IPS-18c (cell line): ENCODE data around the gene NCOR2.

Experiments used
- H3K4me3 ChIP-seq: 2 replicates; pipeline ENCODE4 v1.7.0; 2013; ENCODE audit warnings: low read depth, mild to moderate bottlenecking, low read length, moderate library complexity; ENCODE audit not compliant: insufficient read depth
- H3K9me3 ChIP-seq: one replicate; pipeline ENCODE4 v1.6.1; 2013; ENCODE audit warnings: mild to moderate bottlenecking, low read length, moderate library complexity; ENCODE audit not compliant: control insufficient read depth, insufficient read depth

NCOR2 gene

GRCh38 chr12:124527861-124528561 lies 39.4 kb downstream of the NCOR2 start:
- Histone ChIP-seq H3K4me3 (no peak overlapping the region), H3K9me3 (no peaks in the 10 kb centered on the region)

DNA sequence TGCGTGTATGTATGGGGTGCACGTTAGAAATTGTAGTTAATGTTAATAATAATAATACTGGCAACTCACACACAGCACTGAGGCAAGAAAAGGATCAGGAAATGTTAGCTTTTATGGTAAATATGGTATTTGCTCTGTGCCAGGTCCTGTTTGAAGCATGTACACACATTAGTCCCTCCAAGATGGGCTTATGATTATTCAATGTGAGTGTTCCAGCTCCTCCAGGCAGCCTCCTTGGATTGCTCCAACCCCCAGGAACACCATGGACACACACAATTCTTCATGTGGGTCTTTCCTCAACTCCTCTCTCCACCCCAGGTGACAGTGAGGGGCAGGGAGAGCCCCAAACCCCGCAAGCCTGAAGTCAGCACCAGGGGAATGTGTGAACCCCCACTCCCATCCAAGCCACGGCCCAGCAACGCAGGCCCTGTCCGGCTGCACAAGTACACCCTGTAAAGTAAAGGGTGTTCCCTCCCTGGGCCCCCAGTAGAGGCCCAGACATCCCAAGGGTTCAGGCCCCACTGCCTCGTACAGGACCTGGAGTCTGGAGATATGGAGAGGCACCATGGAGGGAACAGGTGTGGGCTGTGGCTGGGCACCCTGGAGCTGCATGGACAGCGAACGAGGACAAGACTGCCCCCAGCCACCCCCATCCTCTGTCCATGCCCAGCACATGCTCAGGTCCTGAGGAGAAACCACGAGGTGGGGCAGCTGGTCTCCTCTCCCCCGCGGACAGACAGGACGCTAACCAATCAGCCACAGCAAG lies 41.3 kb downstream of the NCOR2 start:
- no peak overlapping the region for H3K4me3 ChIP-seq
- H3K9me3 ChIP-seq = no peaks in the 10 kb centered on the region

DNA sequence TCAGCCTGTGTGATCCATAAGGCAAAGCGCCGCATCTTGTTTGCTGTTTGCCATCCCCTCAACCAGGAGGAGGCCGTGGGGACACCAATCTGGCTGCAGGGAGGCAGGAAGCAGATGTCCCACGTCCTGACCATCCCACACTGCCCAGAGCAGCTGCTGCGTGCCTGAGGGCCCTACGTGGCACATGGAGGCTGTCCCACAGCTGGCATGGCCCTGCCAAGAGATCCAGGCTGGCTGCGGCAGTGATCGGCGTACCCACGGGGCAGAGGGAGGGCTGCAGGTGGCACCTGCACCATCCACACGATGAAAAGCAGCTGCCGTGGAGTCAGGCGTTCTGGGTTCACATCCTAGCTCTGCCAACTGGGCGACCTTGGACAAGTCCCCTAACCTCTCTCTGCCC lies 42.0 kb downstream of the NCOR2 start:
- Histone ChIP-seq H3K9me3 (no peaks in the 10 kb centered on the region), H3K4me3 (no peak overlapping the region)

- Histone ChIP-seq H3K4me3 (no peak overlapping the region), H3K9me3 (no peaks in the 10 kb centered on the region)
Observed at GRCh38 chr12:124524231-124524925, 43.0 kb downstream of the NCOR2 start.

- Histone ChIP-seq H3K4me3 (no peak overlapping the region), H3K9me3 (no peaks in the 10 kb centered on the region)
Observed at GRCh38 chr12:124523071-124523470, 44.3 kb downstream of the NCOR2 start.

GRCh38 chr12:124520907-124521306 lies 46.5 kb downstream of the NCOR2 start:
- Histone ChIP-seq H3K9me3 (no peaks in the 10 kb centered on the region), H3K4me3 (no peak overlapping the region)

DNA sequence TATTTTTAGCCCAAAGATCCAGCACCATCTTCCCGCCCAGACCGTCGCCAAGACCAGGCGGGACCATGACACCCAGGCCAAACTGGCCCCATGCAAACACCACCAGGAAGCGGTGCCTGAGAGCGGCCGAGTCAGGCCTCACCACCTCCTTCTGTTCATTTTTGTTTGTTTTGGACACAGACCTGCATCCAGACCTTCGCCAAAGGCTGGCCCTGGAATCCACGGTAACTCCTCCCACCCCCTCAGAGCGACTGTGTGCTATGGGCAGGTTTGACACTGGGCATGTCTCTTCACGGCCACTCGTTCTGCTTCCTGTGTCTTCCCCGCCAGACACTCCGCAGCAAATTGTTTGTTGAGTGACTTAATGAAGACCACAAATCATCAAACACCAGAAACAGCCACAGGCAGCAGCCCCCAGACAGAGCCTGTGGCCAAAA lies 47.1 kb downstream of the NCOR2 start:
- no peaks in the 10 kb centered on the region for H3K9me3 ChIP-seq
- no peak overlapping the region for H3K4me3 ChIP-seq

DNA sequence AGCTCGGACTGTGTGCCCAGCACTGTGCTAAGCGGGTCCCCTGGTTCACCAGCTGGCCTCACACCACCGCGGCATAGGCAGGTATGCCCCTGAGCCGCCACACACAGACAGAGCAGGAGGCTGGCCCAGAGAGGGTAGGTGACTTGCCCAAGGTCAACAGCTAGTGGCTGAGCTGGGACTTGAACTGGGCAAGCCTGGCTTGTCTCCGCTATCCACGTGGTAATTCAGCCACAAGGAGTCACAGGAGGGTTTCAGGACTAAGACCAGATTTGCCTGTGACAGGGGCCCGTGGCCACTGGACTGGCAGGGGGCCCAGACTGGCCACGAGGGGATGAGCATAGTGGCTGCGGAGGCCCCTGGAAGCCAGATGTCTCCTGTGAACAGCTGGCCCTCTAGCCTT lies 47.7 kb downstream of the NCOR2 start:
- no peak overlapping the region for H3K4me3 ChIP-seq
- H3K9me3 ChIP-seq = no peaks in the 10 kb centered on the region

DNA sequence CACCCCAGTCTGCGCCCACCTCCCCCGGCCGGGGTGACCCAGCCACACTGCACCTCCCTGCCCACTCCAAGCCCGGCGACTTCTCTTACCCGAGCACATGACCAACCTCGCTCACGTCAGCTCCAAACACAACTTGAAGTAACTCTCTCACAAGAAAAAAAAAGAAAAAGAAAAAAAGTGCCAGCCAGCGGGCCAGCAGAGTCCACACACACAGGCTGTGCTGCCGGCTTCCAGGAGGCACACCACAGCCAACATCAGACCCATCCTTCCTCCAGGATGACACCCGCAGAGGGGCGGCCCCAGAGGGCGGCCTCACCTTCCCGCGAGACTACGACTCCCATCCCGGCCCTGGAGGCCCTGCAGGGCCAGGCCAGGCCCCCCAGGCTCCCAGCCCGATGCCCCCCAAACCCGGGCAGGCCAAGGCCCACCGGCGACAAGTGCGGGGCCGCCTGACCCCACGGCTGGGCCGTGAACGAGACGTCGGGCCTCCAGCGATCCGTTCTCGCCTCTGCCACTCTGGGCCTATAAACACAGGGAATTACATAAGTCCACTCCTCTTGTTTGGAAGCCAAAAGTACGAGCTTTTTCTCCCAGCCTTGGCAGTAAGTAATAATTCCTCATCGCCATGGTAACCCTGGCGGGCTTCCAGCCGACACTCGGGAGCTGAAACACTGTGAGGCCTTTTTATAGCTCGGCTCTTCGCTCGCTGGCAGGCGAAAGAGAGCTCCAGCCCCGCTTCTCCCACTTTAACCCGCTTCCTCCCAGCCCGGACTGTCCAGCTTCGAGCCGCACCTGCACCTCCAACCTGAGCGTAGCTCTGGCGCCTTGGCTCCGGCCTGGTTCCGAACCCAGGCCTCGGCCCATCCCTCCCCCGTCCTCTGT lies 49.1 kb downstream of the NCOR2 start:
- no peak overlapping the region for H3K4me3 ChIP-seq
- H3K9me3 ChIP-seq = no peaks in the 10 kb centered on the region
